H1 (cell line): Measurements from ENCODE around the gene ARHGAP15.

Experiments used
- CEBPB ChIP-seq: IDR thresholded peaks from 2 replicates; pipeline ENCODE4 v1.6.1; 2012; ENCODE audit warnings: low read depth, low read length
- CTCF ChIP-seq, 3 experiments: IDR thresholded peaks; 1 replicate in 2 of 3; 2 replicates in 1 of 3; pipeline versions ENCODE4 v1.5.1 to v1.6.1; 2011; ENCODE audit warnings: low read length in 3 of 3, mild to moderate bottlenecking in 3 of 3, inconsistent platforms in 2 of 3, low read depth in 1 of 3, moderate library complexity in 1 of 3; ENCODE audit not compliant: insufficient read depth in 1 of 3; ENCODE audit errors: control extremely low read depth in 1 of 3
- EP300 ChIP-seq, 2 experiments: IDR thresholded peaks; 1 replicate in 1 of 2; 2 replicates in 1 of 2; pipeline ENCODE4 v1.6.1; 2011 to 2012; ENCODE audit warnings: low read depth in 2 of 2, low read length in 2 of 2, mild to moderate bottlenecking in 2 of 2, borderline replicate concordance in 1 of 2, inconsistent platforms in 1 of 2, moderate library complexity in 1 of 2
- EZH2 ChIP-seq: fragments of 200-600 bp; sonication (generic); IDR thresholded peaks from 2 replicates; pipeline ENCODE4 v1.7.1; 2012; ENCODE audit warnings: low read depth, mild to moderate bottlenecking, moderate library complexity, low read length, inconsistent platforms; ENCODE audit not compliant: severe bottlenecking
- JUN ChIP-seq: IDR thresholded peaks from 2 replicates; pipeline ENCODE4 v1.6.1; 2011; ENCODE audit warnings: low read depth, mild to moderate bottlenecking, improper control_type of control experiment, low read length
- KDM1A ChIP-seq: fragments of 200-600, 300-600 bp; sonication (generic); IDR thresholded peaks from 2 replicates; pipeline ENCODE4 v1.7.1; 2016; ENCODE audit warnings: mild to moderate bottlenecking, low read length, borderline replicate concordance
- POLR2A ChIP-seq, 2 experiments: IDR thresholded peaks; 1 replicate in 1 of 2; 2 replicates in 1 of 2; pipeline ENCODE4 v1.6.1; 2011; ENCODE audit warnings: low read depth in 2 of 2, low read length in 2 of 2, mild to moderate bottlenecking in 2 of 2; ENCODE audit errors: control extremely low read depth in 1 of 2
- RAD21 ChIP-seq, 2 experiments: IDR thresholded peaks in 1 of 2; conservative IDR thresholded peaks in 1 of 2; 2 replicates each; pipeline ENCODE4 v1.6.1; 2011; ENCODE audit warnings: low read depth in 2 of 2, low read length in 2 of 2, improper control_type of control experiment in 1 of 2, inconsistent platforms in 1 of 2, mild to moderate bottlenecking in 1 of 2, moderate library complexity in 1 of 2
- RFX5 ChIP-seq: IDR thresholded peaks from 2 replicates; pipeline ENCODE4 v1.6.1; 2011; ENCODE audit warnings: low read depth, low read length, improper control_type of control experiment, borderline replicate concordance
- SIN3A ChIP-seq, 2 experiments: IDR thresholded peaks in 1 of 2; conservative IDR thresholded peaks in 1 of 2; 2 replicates each; pipeline ENCODE4 v1.6.1; 2011 to 2012; ENCODE audit warnings: low read length in 2 of 2, improper control_type of control experiment in 1 of 2, low read depth in 1 of 2, mild to moderate bottlenecking in 1 of 2
- SRF ChIP-seq: IDR thresholded peaks from 2 replicates; pipeline ENCODE4 v1.6.1; 2011; ENCODE audit warnings: mild to moderate bottlenecking, low read depth, low read length, moderate library complexity
- TBP ChIP-seq: IDR thresholded peaks from 2 replicates; pipeline ENCODE4 v1.6.1; 2011; ENCODE audit warnings: low read depth, low read length, improper control_type of control experiment
- TEAD4 ChIP-seq: IDR thresholded peaks from 2 replicates; pipeline ENCODE4 v1.6.1; 2012; ENCODE audit warnings: low read depth, low read length, inconsistent platforms, mixed read lengths

- TF ChIP-seq SRF (no peak), JUN (no peak), KDM1A (no peak), EP300 (IDR thresholded peaks at IDR 0.05; ENCODE audit: borderline replicate concordance in 1 of 2, low read depth in 2 of 2, low read length in 2 of 2) (no peak), CTCF (IDR thresholded peaks at IDR 0.05; ENCODE audit: control extremely low read depth in 1 of 3, insufficient read depth in 1 of 3, low read depth in 1 of 3, low read length in 3 of 3) (no peak), RFX5 (no peak), POLR2A (IDR thresholded peaks at IDR 0.05; ENCODE audit: control extremely low read depth in 1 of 2, low read depth in 2 of 2, low read length in 2 of 2) (no peak), TBP (no peak), SIN3A (conservative IDR thresholded peaks at IDR 0.05 in 1 of 2, IDR thresholded peaks at IDR 0.05 in 1 of 2; ENCODE audit: low read depth in 1 of 2, low read length in 2 of 2) (no peak), CEBPB (no peak), RAD21 (IDR thresholded peaks at IDR 0.05 in 1 of 2, conservative IDR thresholded peaks at IDR 0.05 in 1 of 2; ENCODE audit: low read depth in 2 of 2, low read length in 2 of 2) (no peak), EZH2 (no peak), TEAD4 (no peak)
These were observed 394.9 kb downstream of the ARHGAP15 start for GRCh38 chr2:143524119-143524553.
